ENCODE results near the gene NTRK1. TPM values are rescaled to one million over a fixed set of nuclear protein-coding genes. Genes with fewer than 3 reads are reported as not detected.

NTRK1 gene
- total and polyA plus RNA-seq, 4 experiments from 2014 or later, result 0.23 TPM; not detected in 3

DNA sequence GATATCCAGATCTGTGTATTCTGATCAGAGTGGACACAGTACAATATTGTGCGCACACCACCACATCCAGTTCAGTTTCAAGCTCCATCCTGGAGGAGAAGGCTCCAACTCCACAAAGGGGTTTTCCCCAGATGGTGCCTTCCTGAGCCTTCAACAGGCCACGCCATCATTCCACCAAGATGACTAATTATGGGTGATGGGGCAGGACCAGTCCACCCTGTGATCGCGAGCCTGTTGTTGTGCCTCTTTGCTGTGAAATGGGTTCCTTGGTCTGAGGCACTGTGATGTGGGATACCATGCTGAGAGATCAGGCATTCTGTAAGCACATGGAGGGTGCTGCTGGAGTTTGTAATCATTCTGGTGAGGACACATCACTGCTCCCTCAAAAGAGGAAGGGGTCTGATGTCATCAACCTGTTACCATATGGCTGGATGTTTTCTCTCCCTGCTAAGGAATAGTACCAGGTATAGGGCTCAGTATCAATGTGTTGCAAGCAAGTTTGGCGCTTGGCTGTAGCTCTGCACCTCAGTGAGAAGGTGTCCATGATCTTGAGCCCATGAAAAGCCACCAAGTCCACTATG lies 37.4 kb upstream of the NTRK1 start:
- Histone ChIP-seq H3K4me1 (ENCODE audit: insufficient read depth, low read length) (no peaks in the 10 kb centered on the region), H3K27me3 (ENCODE audit: insufficient read depth, low read length) (no peaks in the 10 kb centered on the region), H3K9me3 (ENCODE audit: control insufficient read depth in 1 of 2, low read length in 2 of 2) (no peaks in the 10 kb centered on the region), H3K36me3 (ENCODE audit: insufficient read depth, low read length) (no peaks in the 10 kb centered on the region), H3K4me3 (ENCODE audit: low read length in 2 of 2) (no peak overlapping the region), H3K27ac (ENCODE audit: low read depth, low read length) (no peak overlapping the region)
- H3K27ac Mint-ChIP-seq, result peak overlapping the region in 1 of 7 donors; percentile 59
- POLR2A ChIA-PET (ENCODE audit: partially characterized antibody), result interaction anchor here (1.2 to 1.4 kb wide), 2 partner anchors 10 to 36 kb away, joined by 3 read pairs; no protein-coding TSS in a partner anchor
- no peaks in the 10 kb centered on the region for H3K36me3 Mint-ChIP-seq
- intact Hi-C loops (cut with micrococcal nuclease), result no loop called here
- H3K4me3 Mint-ChIP-seq, result no peak overlapping the region
- H3K27me3 Mint-ChIP-seq, result no peaks in the 10 kb centered on the region
- peaks cover 0 to 8% (median 4%) of the 10 kb centered on the region in 4 donors for H3K4me1 Mint-ChIP-seq
- H3K9me3 Mint-ChIP-seq, result no peaks in the 10 kb centered on the region
- CTCF ChIA-PET (ENCODE audit: partially characterized antibody), result interaction anchor here (1.0 to 6.9 kb wide), 5 partner anchors 9 to 98 kb away, joined by 3 to 43 read pairs (median 6); no protein-coding TSS in a partner anchor
- DNase-seq, result no peak

GRCh38 chr1:156826630-156827029 lies 34.0 kb upstream of the NTRK1 start:
- H3K27ac ChIP-seq (ENCODE audit: low read depth, low read length), result no peak overlapping the region
- peaks cover 2 to 4% of the 10 kb centered on the region in 2 donors for H3K27me3 Mint-ChIP-seq
- H3K4me1 Mint-ChIP-seq, result no peaks in the 10 kb centered on the region
- H3K27me3 ChIP-seq (ENCODE audit: insufficient read depth, low read length), result no peaks in the 10 kb centered on the region
- no peaks in the 10 kb centered on the region for H3K4me1 ChIP-seq (ENCODE audit: insufficient read depth, low read length)
- peak overlapping the region in 1 of 7 donors; percentile 35 for H3K27ac Mint-ChIP-seq
- no peak overlapping the region for H3K4me3 Mint-ChIP-seq
- POLR2A ChIA-PET (ENCODE audit: partially characterized antibody), result interaction anchor here (0.6 kb wide), 1 partner anchor 10 kb away, joined by 3 read pairs; the partner anchor contains the start of gene SH2D2A
- no peak for DNase-seq
- no peaks in the 10 kb centered on the region for H3K36me3 Mint-ChIP-seq
- no peaks in the 10 kb centered on the region for H3K9me3 ChIP-seq (ENCODE audit: control insufficient read depth in 1 of 2, low read length in 2 of 2)
- H3K9me3 Mint-ChIP-seq, result no peaks in the 10 kb centered on the region
- intact Hi-C loops (cut with micrococcal nuclease), result no loop called here
- no peak overlapping the region for H3K4me3 ChIP-seq (ENCODE audit: low read length in 2 of 2)
- H3K36me3 ChIP-seq (ENCODE audit: insufficient read depth, low read length), result no peaks in the 10 kb centered on the region
- CTCF ChIA-PET (ENCODE audit: partially characterized antibody), result interaction anchor here (1.0 to 6.9 kb wide), 5 partner anchors 12 to 64 kb away, joined by 3 to 43 read pairs (median 6); partner anchors contain the start of gene NTRK1

DNA sequence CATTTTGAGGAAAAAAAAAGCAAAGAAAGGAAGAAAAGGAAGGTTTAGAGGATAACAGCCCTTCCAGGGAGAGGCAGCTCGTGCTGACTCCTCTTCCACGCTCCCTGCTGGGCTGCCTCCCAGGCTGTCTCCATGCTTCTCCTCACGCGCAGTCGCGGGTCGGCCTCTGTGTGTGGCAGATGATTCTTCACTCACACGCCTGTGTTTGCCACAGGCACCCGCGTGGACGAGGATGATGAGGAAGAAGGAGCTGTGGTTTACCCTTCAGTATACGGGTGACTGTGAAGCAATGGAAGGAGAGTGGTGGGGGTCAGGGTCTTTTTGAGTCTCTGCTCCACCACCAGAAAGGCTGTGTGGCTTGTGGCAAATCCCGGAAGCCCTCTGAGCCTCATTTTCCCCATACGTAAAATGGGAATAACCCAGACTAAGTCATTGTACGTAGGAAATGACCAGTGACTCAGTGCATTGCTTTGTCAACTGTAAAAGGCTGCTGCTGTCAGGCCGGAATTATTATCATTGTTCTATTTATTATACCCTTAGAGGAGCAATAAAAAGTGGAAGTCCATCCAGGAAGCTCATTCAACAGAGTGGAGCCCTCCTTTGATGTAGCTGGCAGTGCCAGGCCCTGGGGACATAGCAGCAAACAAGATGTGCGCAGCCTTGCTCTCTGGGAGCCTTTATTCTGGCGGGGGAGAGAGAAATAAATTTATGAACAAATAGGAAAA lies 32.1 kb upstream of the NTRK1 start:
- Histone ChIP-seq H3K4me1 (ENCODE audit: insufficient read depth, low read length) (no peaks in the 10 kb centered on the region), H3K27ac (ENCODE audit: low read depth, low read length) (no peak overlapping the region), H3K4me3 (ENCODE audit: low read length in 2 of 2) (no peak overlapping the region), H3K27me3 (ENCODE audit: insufficient read depth, low read length) (no peaks in the 10 kb centered on the region), H3K9me3 (ENCODE audit: control insufficient read depth in 1 of 2, low read length in 2 of 2) (no peaks in the 10 kb centered on the region), H3K36me3 (ENCODE audit: insufficient read depth, low read length) (no peaks in the 10 kb centered on the region)
- intact Hi-C loops (cut with micrococcal nuclease), result no loop called here
- Mint-ChIP-seq H3K4me3 (no peak overlapping the region), H3K4me1 (peaks cover 0 to under 1% (median under 1%) of the 10 kb centered on the region in 4 donors), H3K36me3 (no peaks in the 10 kb centered on the region), H3K27ac (peak overlapping the region in 1 of 7 donors; percentile 24), H3K9me3 (no peaks in the 10 kb centered on the region), H3K27me3 (peaks cover 2 to 10% of the 10 kb centered on the region in 2 donors)
- ChIA-PET CTCF (ENCODE audit: partially characterized antibody) (interaction anchor here (1.6 to 4.7 kb wide), 3 partner anchors 10 to 31 kb away, joined by 6 to 15 read pairs (median 7); partner anchors contain the start of gene NTRK1), POLR2A (ENCODE audit: partially characterized antibody) (interaction anchor here (0.6 kb wide), 1 partner anchor 11 kb away, joined by 3 read pairs; no protein-coding TSS in a partner anchor)
- DNase-seq, result no peak

GRCh38 chr1:156832434-156832833 lies 28.2 kb upstream of the NTRK1 start:
- intact Hi-C loops (cut with micrococcal nuclease), result no loop called here
- H3K27me3 Mint-ChIP-seq, result peaks cover 2 to 18% of the 10 kb centered on the region in 2 donors
- Histone ChIP-seq H3K36me3 (ENCODE audit: insufficient read depth, low read length) (no peaks in the 10 kb centered on the region), H3K27me3 (ENCODE audit: insufficient read depth, low read length) (no peaks in the 10 kb centered on the region), H3K4me1 (ENCODE audit: insufficient read depth, low read length) (peaks cover 12% of the 10 kb centered on the region), H3K27ac (ENCODE audit: low read depth, low read length) (no peak overlapping the region), H3K4me3 (ENCODE audit: low read length in 2 of 2) (no peak overlapping the region), H3K9me3 (ENCODE audit: control insufficient read depth in 1 of 2, low read length in 2 of 2) (no peaks in the 10 kb centered on the region)
- DNase-seq, result no peak
- H3K36me3 Mint-ChIP-seq, result no peaks in the 10 kb centered on the region
- peaks cover 3 to 19% (median 11%) of the 10 kb centered on the region in 4 donors for H3K4me1 Mint-ChIP-seq
- H3K27ac Mint-ChIP-seq, result peak overlapping the region in 3 of 7 donors; percentile 2 to 39 (median 4)
- ChIA-PET CTCF (ENCODE audit: partially characterized antibody) (interaction anchor here (1.0 to 3.4 kb wide), 6 partner anchors 9 to 60 kb away, joined by 3 to 20 read pairs (median 4); partner anchors contain the start of genes NTRK1 and PEAR1), POLR2A (ENCODE audit: partially characterized antibody) (no interaction called here)
- H3K4me3 Mint-ChIP-seq, result no peak overlapping the region
- H3K9me3 Mint-ChIP-seq, result peaks cover 0 to 1% (median 0%) of the 10 kb centered on the region in 8 donors

GRCh38 chr1:156833603-156834002 lies 27.1 kb upstream of the NTRK1 start:
- POLR2A ChIA-PET (ENCODE audit: partially characterized antibody), result interaction anchor here (1.5 kb wide), 1 partner anchor 20 kb away, joined by 3 read pairs; no protein-coding TSS in a partner anchor
- no peaks in the 10 kb centered on the region for H3K9me3 ChIP-seq (ENCODE audit: control insufficient read depth in 1 of 2, low read length in 2 of 2)
- H3K27ac ChIP-seq (ENCODE audit: low read depth, low read length), result no peak overlapping the region
- Mint-ChIP-seq H3K9me3 (peaks cover 0 to 1% (median 0%) of the 10 kb centered on the region in 8 donors), H3K36me3 (no peaks in the 10 kb centered on the region), H3K4me1 (peaks cover 3 to 20% (median 11%) of the 10 kb centered on the region in 4 donors), H3K27ac (peak overlapping the region in 4 of 7 donors; percentile 13 to 43 (median 26)), H3K27me3 (peaks cover 2 to 20% of the 10 kb centered on the region in 2 donors), H3K4me3 (no peak overlapping the region)
- CTCF ChIA-PET (ENCODE audit: partially characterized antibody), result interaction anchor here (0.7 to 3.4 kb wide), 6 partner anchors 8 to 94 kb away, joined by 3 to 20 read pairs (median 4); partner anchors contain the start of gene NTRK1
- no peak for DNase-seq
- H3K36me3 ChIP-seq (ENCODE audit: insufficient read depth, low read length), result no peaks in the 10 kb centered on the region
- intact Hi-C loops (cut with micrococcal nuclease), result no loop called here
- H3K4me3 ChIP-seq (ENCODE audit: low read length in 2 of 2), result no peak overlapping the region
- no peaks in the 10 kb centered on the region for H3K27me3 ChIP-seq (ENCODE audit: insufficient read depth, low read length)
- H3K4me1 ChIP-seq (ENCODE audit: insufficient read depth, low read length), result peaks cover 12% of the 10 kb centered on the region

GRCh38 chr1:156834322-156834721 lies 26.3 kb upstream of the NTRK1 start:
- H3K9me3 ChIP-seq (ENCODE audit: control insufficient read depth in 1 of 2, low read length in 2 of 2), result no peaks in the 10 kb centered on the region
- peaks cover 12% of the 10 kb centered on the region for H3K4me1 ChIP-seq (ENCODE audit: insufficient read depth, low read length)
- Mint-ChIP-seq H3K36me3 (no peaks in the 10 kb centered on the region), H3K4me1 (peaks cover 3 to 25% (median 11%) of the 10 kb centered on the region in 4 donors), H3K27ac (peak overlapping the region in 2 of 7 donors; percentile 56 to 75), H3K9me3 (peaks cover 0 to 1% (median 0%) of the 10 kb centered on the region in 8 donors), H3K27me3 (peaks cover 2 to 25% of the 10 kb centered on the region in 2 donors), H3K4me3 (no peak overlapping the region)
- CTCF ChIA-PET (ENCODE audit: partially characterized antibody), result interaction anchor here (0.7 to 3.4 kb wide), 3 partner anchors 26 to 93 kb away, joined by 3 to 20 read pairs (median 4); partner anchors contain the start of gene NTRK1
- H3K4me3 ChIP-seq (ENCODE audit: low read length in 2 of 2), result no peak overlapping the region
- no peak overlapping the region for H3K27ac ChIP-seq (ENCODE audit: low read depth, low read length)
- DNase-seq, result no peak
- intact Hi-C loops (cut with micrococcal nuclease), result no loop called here
- POLR2A ChIA-PET (ENCODE audit: partially characterized antibody), result interaction anchor here (1.5 kb wide), 1 partner anchor 20 kb away, joined by 3 read pairs; no protein-coding TSS in a partner anchor
- no peaks in the 10 kb centered on the region for H3K27me3 ChIP-seq (ENCODE audit: insufficient read depth, low read length)
- H3K36me3 ChIP-seq (ENCODE audit: insufficient read depth, low read length), result no peaks in the 10 kb centered on the region
